Effector CD4-positive, alpha-beta T cell (primary cell): ENCODE measurements around the gene SGMS1.
"Not testable (repeated sequence)": the region's sequence is repeated elsewhere in the genome, so short reads cannot be mapped to it uniquely, and the experiment has no call there.

Experiments
- DNase-seq: peaks from one replicate; pipeline ENCODE4 v3.0.0-alpha.2; 2020

Gene SGMS1

DNA sequence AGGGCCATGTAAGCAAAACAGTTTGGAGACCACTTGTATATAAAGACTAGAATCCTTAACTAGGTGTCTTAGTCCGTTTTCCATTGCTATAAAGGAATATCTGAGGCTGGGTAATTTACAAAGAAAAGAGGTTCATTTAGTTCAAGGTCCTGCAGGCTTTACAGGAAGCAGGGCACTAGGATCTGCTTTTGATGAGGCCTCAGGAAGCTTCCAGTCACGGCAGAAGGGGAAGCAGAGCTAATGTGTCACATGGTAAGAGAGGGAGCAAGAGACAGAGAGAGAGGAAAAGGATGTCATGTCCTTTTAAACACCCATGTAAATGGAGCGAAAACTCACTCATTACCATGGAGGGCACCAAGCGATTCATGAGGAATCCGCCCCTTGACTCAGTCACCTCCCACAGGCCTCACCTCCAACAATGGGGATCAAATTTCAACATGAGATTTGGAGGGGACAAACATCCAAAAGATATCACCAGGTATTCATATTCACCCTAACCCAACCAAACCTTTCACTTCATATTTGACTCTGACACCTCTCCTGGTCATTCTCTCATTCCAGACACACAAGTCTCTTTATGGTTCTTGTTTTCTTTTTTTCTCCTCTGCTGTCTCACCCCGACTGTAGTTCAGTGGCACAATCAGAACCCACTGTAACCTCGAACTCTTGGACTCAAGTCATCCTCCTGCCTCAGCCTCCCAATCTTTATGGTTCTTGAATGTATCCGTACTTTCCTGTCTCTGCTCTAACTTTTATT is 342.4 kb downstream of the SGMS1 start:
- DNase-seq, result no peak

DNA sequence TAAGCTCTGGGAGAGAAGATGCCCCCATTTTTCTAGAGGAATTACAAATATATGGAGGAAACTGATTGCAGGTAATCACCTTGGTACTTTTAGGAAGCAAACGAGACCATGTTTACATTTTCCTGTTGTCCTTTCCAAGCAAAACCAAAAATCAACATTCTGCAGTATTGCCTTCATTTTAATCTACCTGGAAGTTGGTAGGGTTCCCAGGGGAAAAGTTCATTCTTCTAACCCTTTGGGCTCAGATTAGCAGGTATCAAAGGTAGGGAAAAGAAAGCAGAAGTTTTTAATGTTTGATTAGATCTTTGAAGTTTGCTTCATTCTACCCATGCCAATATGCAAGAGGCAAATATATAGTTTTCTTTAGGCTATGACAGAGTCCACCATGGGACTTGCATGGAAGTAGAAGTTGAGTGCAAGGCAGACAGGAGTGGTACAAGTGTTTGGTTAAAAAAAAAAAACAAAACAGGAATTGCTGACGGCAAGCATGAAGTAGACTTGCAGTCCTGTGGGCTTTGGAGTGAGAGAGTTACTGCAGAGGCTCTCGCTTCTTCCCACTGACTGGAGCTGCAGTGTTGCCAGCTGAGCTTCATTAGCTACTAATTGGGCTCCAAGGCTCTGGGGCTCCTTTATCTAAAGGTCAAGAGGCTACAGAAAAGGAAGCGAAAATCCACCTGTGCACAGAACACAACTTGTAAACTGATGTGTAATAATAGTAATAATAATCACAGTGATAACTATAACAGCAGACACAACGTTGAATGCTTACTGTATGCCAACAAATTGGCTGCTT is 343.5 kb downstream of the SGMS1 start:
- DNase-seq, result no peak

DNA sequence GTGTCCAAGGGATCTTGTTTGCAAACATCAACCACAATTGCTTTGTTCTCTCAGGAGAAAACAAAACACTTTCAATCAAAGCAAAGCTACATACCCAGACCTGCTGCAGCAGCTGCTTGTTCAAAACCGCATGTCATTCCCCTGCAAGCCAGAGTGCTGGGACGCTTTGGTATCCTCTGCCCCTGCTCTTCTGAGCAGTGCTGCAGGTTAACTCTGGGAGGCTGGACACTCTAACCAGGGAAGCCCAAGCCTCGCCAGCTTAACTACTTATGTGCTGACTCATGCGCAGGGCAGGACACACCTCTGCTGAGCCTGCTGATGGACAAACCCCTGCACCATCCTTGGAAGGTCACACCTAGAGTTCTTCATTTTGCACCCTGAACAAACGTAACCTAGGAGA is 344.3 kb downstream of the SGMS1 start:
- DNase-seq, result no peak

DNA sequence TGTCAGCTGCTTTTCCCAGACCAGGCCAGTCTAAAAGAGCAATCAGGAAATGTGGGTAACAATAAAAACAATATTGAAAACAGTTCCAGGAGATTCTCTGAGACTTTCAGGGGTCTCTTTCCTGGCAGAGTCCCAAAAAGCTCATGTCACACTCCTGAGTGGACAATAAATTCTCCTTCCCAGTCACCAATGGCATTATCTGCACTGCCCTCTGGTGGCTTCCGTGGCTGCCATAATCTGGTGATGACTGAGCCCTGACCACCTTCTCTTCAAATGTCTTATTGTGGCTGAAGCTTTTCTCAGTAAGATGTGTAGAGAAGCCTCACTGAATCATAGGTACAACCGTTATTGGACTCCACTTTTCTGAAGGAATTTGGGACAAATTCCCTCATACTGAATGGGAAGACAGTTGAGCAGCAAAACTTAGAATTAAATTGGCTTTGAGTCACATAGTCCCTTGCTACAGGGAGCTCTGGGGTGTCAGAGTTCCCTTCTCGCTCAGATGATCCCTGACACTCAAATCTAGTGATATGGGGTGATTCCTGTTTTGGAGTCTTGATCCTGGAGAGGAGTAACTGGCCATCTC is 348.0 kb downstream of the SGMS1 start:
- DNase-seq, result no peak

DNA sequence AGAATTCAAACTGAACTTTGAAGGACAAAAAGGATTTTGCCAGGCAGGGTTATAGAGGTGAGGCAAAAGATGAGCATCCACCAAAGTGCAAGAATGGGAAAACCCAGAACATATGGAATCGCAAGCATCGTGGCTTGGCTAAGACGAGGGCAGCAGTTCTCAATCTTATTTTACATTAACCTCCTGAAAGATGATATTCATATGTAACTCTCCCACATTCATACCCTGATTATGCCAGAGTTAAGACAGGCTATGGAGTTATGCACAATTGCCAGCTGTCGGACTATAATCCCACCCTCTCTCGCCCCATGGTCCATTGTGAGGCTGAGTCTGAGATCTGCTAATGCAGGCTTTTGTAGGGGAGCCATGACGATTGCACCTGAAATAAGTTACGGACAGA is 351.2 kb downstream of the SGMS1 start:
- no peak for DNase-seq

DNA sequence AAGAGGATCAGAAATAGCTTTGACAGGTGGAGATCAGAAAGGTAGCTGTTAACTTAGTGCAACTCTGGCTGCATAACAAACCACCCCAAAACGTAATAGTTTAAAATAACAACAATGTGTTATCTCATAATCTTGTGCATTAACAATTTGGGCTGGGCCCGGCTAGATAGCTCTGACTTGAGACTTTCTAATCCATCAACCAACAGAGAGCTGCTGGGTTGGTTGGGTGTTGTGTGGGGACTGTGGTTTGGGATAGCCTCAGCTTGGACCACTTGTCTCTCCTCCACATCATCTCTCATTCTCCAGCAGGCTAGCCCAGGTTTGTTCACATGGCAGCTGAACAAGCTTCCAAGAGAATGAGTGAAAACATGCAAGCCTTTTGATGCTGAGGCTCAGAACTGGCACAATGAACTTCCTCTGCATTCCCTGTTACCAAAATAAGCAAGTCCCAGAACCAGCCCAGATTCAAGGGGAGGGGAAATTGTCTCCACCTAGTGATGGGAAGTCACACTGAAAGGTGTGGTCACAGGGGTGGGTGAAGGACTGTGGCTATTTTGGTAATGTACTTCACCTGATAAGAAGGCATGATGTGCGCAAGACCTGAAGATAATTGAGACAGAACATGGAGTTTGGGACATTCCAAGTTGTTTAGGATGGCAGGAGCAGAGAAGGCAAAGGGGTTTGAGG is 352.0 kb downstream of the SGMS1 start:
- DNase-seq, result no peak

DNA sequence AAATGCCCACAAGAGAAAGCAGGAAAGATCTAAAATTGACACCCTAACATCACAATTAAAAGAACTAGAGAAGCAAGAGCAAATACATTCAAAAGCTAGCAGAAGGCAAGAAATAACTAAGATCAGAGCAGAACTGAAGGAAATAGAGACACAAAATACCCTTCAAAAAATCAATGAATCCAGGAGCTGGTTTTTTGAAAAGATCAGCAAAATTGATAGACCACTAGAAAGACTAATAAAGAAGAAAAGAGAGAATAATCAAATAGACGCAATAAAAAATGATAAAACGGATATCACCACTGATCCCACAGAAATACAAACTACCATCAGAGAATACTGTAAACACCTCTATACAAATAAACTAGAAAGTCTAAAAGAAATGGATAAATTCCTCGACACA is 355.9 kb downstream of the SGMS1 start:
- DNase-seq, result not testable (repeated sequence)

DNA sequence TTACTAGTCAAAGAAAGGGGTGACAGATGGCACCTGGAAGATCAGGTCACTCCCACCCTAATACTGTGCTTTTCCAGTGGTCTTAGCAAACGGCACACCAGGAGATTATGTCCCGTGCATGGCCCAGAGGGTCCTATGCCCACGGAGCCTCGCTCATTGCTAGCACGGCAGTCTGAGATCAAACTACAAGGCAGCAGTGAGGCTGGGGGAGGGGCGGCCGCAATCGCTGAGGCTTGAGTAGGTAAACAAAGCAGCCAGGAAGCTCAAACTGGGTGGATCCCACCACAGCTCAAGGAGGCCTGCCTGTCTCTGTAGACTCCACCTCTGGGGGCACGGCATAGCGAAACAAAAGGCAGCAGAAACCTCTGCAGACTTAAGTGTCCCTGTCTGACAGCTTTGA is 361.1 kb downstream of the SGMS1 start:
- DNase-seq, result not testable (repeated sequence)

DNA sequence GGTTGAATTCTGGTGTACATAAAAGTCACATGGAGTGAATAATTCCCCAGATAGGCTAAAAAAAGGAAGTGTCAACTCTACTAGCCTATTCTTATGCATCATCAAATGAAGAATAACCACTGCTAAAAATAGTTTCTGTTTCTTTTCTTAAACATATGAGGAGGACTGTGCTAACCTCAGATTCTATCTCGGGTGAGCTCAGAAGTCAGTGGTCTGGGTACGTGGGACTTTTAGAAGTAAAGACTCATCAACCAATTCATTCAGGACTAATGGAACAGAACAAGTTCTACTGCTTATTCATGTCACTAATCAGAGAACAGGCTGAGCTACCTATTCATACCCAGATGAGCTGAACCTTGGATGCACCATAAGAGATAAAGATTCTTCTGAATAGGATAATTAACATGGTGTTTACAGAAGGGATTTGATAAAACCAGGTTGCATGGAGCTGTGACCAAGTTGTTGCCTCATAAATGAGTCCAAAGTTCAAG is 362.9 kb downstream of the SGMS1 start:
- no peak for DNase-seq
